Measurements from ENCODE around the gene MFAP2. TPM values are rescaled to one million over a fixed set of nuclear protein-coding genes. Genes with fewer than 3 reads are reported as not detected.

MFAP2 gene
- total and polyA plus RNA-seq, 7 donors: 3.6 to 26.6 (median 9.9) TPM; not detected in 1

- WGBS, 2 donors: 87 to 94% methylated on average over 8 of the region's 8 CpGs
- no peak overlapping the region for H3K4me3 ChIP-seq
- intact Hi-C loops (cut with DNase I): no loop called here
- no peaks in the 10 kb centered on the region for H3K27me3 ChIP-seq
- TF ChIP-seq CTCF (IDR thresholded peaks at IDR 0.05): no peak
- TF ChIP-seq POLR2AphosphoS5 (IDR thresholded peaks at IDR 0.05): no peak
- TF ChIP-seq EP300 (IDR thresholded peaks at IDR 0.05): no peak
- TF ChIP-seq POLR2A (IDR thresholded peaks at IDR 0.05): no peak
- peaks cover 7 to 83% (median 33%) of the 10 kb centered on the region in 4 donors for H3K36me3 ChIP-seq
- no peak overlapping the region for H3K27ac ChIP-seq
- H3K4me1 ChIP-seq: no peaks in the 10 kb centered on the region
- no peaks in the 10 kb centered on the region for H3K9me3 ChIP-seq
- no peak for DNase-seq
Observed at GRCh38 chr1:16999863-17000262, 19.4 kb upstream of the MFAP2 start.

GRCh38 chr1:16998589-16998988 is 18.2 kb upstream of the MFAP2 start:
- no peak for TF ChIP-seq POLR2AphosphoS5 (IDR thresholded peaks at IDR 0.05)
- TF ChIP-seq POLR2A (IDR thresholded peaks at IDR 0.05): no peak
- TF ChIP-seq CTCF (IDR thresholded peaks at IDR 0.05): no peak
- no peak for TF ChIP-seq EP300 (IDR thresholded peaks at IDR 0.05)
- 76 to 83% methylated on average over 10 of the region's 10 CpGs for WGBS, 2 donors
- Histone ChIP-seq H3K27ac (no peak overlapping the region), H3K36me3 (peaks cover 7 to 74% (median 22%) of the 10 kb centered on the region in 4 donors), H3K9me3 (no peaks in the 10 kb centered on the region), H3K27me3 (no peaks in the 10 kb centered on the region), H3K4me1 (no peaks in the 10 kb centered on the region), H3K4me3 (no peak overlapping the region)
- DNase-seq: no peak
- intact Hi-C loops (cut with DNase I): no loop called here

- H3K9me3 ChIP-seq: no peaks in the 10 kb centered on the region
- H3K27me3 ChIP-seq: no peaks in the 10 kb centered on the region
- H3K27ac ChIP-seq: no peak overlapping the region
- intact Hi-C loops (cut with DNase I): no loop called here
- TF ChIP-seq EP300 (IDR thresholded peaks at IDR 0.05) (no peak), CTCF (IDR thresholded peaks at IDR 0.05) (no peak), POLR2AphosphoS5 (IDR thresholded peaks at IDR 0.05) (no peak), POLR2A (IDR thresholded peaks at IDR 0.05) (no peak)
- DNase-seq: no peak
- H3K36me3 ChIP-seq: peaks cover 7 to 70% (median 13%) of the 10 kb centered on the region in 4 donors
- no peak overlapping the region for H3K4me3 ChIP-seq
- WGBS, 2 donors: 94 to 97% methylated on average over 14 of the region's 14 CpGs
- H3K4me1 ChIP-seq: no peaks in the 10 kb centered on the region
Observed at GRCh38 chr1:16996845-16997244, 16.4 kb upstream of the MFAP2 start.

- peaks cover under 1 to 68% (median 5%) of the 10 kb centered on the region in 4 donors for H3K36me3 ChIP-seq
- H3K9me3 ChIP-seq: no peaks in the 10 kb centered on the region
- intact Hi-C loops (cut with DNase I): no loop called here
- no peaks in the 10 kb centered on the region for H3K4me1 ChIP-seq
- H3K4me3 ChIP-seq: no peak overlapping the region
- no peaks in the 10 kb centered on the region for H3K27me3 ChIP-seq
- DNase-seq: no peak
- 92% methylated on average over 15 of the region's 15 CpGs for WGBS, 2 donors
- TF ChIP-seq POLR2AphosphoS5 (IDR thresholded peaks at IDR 0.05) (no peak), CTCF (IDR thresholded peaks at IDR 0.05) (no peak)
- H3K27ac ChIP-seq: no peak overlapping the region
Observed at GRCh38 chr1:16993521-16994038, 13.2 kb upstream of the MFAP2 start.

- Histone ChIP-seq H3K27ac (no peak overlapping the region), H3K4me1 (no peaks in the 10 kb centered on the region), H3K27me3 (no peaks in the 10 kb centered on the region), H3K36me3 (peaks cover 6 to 68% (median 7%) of the 10 kb centered on the region in 4 donors), H3K9me3 (no peaks in the 10 kb centered on the region), H3K4me3 (no peak overlapping the region)
- DNase-seq: no peak
- no peak for TF ChIP-seq CTCF (IDR thresholded peaks at IDR 0.05)
- no peak for TF ChIP-seq EP300 (IDR thresholded peaks at IDR 0.05)
- no peak for TF ChIP-seq POLR2AphosphoS5 (IDR thresholded peaks at IDR 0.05)
- no peak for TF ChIP-seq POLR2A (IDR thresholded peaks at IDR 0.05)
- intact Hi-C loops (cut with DNase I): no loop called here
- WGBS, 2 donors: 96 to 97% methylated on average over 9 of the region's 9 CpGs
Observed at GRCh38 chr1:16992675-16993074, 12.3 kb upstream of the MFAP2 start.
